Gastrocnemius medialis (tissue), 4 donors: ENCODE measurements around the gene PLN. TPM values are rescaled to one million over a fixed set of nuclear protein-coding genes. Genes with fewer than 3 reads are reported as not detected.

ENCODE experiments used
- ATAC-seq, 2 donors: fragments of 150-250 bp; one replicate each; pipeline ENCODE4 v1.9.1; 2016
- DNase-seq, 2 donors: peaks; one replicate each; pipeline ENCODE4 v3.0.0-alpha.2; 2019
- H3K27ac ChIP-seq, 4 donors: fragments of 200-600 bp; sonication (generic); 1 replicate in 1 of 4; 2 replicates in 3 of 4; pipeline ENCODE4 v1.5.1; 2016 to 2018; ENCODE audit warnings: mild to moderate bottlenecking in 2 of 4, moderate library complexity in 1 of 4
- H3K27me3 ChIP-seq, 3 donors: fragments of 200-600 bp; sonication (generic) in 2 of 3; 1 replicate in 1 of 3; 2 replicates in 2 of 3; pipeline versions ENCODE4 v1.5.1 to v1.6.0; 2016 to 2019; ENCODE audit warnings: mild to moderate bottlenecking in 1 of 3, moderate library complexity in 1 of 3
- H3K36me3 ChIP-seq, 2 donors: fragments of 200-600 bp; sonication (generic) in 1 of 2; one replicate each; pipeline ENCODE4 v1.5.1; 2017 to 2018
- H3K4me1 ChIP-seq, 2 donors: fragments of 200-600 bp; sonication (generic) in 1 of 2; one replicate each; pipeline ENCODE4 v1.5.1; 2016 to 2017; ENCODE audit warnings: mild to moderate bottlenecking in 2 of 2
- H3K4me3 ChIP-seq, 4 donors: fragments of 200-600 bp; sonication (generic) in 3 of 4; 1 replicate in 1 of 4; 2 replicates in 3 of 4; pipeline ENCODE4 v1.5.1; 2016 to 2019; ENCODE audit warnings: mild to moderate bottlenecking in 2 of 4
- H3K9me3 ChIP-seq, 3 donors: fragments of 200-600 bp; sonication (generic) in 2 of 3; 1 replicate in 1 of 3; 2 replicates in 2 of 3; pipeline ENCODE4 v1.5.1; 2016 to 2019
- POLR2A ChIP-seq, 2 donors: fragments of 450-650 bp; IDR thresholded peaks; one replicate each; pipeline ENCODE4 v1.6.1; 2017; ENCODE audit warnings: antibody characterized with exemption in 2 of 2, mild to moderate bottlenecking in 2 of 2, moderate library complexity in 2 of 2
- in situ Hi-C, 4 donors: fragments of 200-750 bp; cut with MboI; loops; one replicate each; pipeline versions ENCODE4 v1.15.0 to v1.8.0; 2017; ENCODE audit warnings: low sequenced_read_pairs in 4 of 4
- intact Hi-C: fragments of 100-400 bp; cut with DNase I; formaldehyde crosslinking; loops from one replicate; pipeline ENCODE4 v1.15.1; 2023; ENCODE audit warnings: low total_unique reads
- total RNA-seq, 4 donors: library from RNA; depleted of rRNA; stranded (reverse); fragments of >200 nt; gene quantifications; one replicate each; pipeline versions ENCODE4 v1.1.0 to v1.2.3, GENCODE V29; 2016
- TF ChIP-seq, protein P1 (sequence below), 5 experiments: fragments of 450-650 bp in 3 of 5; fragments of 200-600 bp in 2 of 5; sonication (generic) in 2 of 5; IDR thresholded peaks in 4 of 5; conservative IDR thresholded peaks in 1 of 5; 1 replicate in 4 of 5; 2 replicates in 1 of 5; pipeline ENCODE4 v1.5.1; 2016 to 2019; ENCODE audit warnings: antibody characterized with exemption in 5 of 5, mild to moderate bottlenecking in 3 of 5, moderate library complexity in 3 of 5

The PLN gene
- total RNA-seq, 4 donors from 2014 or later = 49.6 to 278 (median 202) TPM

DNA sequence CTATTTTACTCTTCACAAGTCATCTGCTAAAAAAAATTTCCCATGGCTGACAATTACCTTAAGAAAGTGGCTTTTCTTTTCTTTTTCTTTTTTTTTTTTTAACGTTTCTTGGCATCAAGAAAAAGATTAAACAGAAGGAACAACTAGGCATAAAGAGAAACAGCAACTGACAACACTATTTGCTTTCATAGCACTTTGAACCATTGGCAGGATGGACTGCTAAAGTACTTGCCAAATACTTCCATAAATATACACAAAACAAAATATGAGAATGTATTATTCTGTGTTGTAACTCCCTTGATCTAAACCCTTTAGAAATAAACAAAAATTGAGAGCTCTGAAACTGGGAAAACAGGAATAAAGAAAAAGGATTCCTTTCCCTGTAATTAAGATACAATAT lies 20.0 kb upstream of the PLN start:
- H3K27ac ChIP-seq = peak overlapping the region; percentile 60 to 72 (median 65)
- H3K36me3 ChIP-seq = no peaks in the 10 kb centered on the region
- no peaks in the 10 kb centered on the region for H3K9me3 ChIP-seq
- no peak for DNase-seq
- no peak for TF ChIP-seq POLR2A (IDR thresholded peaks at IDR 0.05)
- TF ChIP-seq, protein P1, sequence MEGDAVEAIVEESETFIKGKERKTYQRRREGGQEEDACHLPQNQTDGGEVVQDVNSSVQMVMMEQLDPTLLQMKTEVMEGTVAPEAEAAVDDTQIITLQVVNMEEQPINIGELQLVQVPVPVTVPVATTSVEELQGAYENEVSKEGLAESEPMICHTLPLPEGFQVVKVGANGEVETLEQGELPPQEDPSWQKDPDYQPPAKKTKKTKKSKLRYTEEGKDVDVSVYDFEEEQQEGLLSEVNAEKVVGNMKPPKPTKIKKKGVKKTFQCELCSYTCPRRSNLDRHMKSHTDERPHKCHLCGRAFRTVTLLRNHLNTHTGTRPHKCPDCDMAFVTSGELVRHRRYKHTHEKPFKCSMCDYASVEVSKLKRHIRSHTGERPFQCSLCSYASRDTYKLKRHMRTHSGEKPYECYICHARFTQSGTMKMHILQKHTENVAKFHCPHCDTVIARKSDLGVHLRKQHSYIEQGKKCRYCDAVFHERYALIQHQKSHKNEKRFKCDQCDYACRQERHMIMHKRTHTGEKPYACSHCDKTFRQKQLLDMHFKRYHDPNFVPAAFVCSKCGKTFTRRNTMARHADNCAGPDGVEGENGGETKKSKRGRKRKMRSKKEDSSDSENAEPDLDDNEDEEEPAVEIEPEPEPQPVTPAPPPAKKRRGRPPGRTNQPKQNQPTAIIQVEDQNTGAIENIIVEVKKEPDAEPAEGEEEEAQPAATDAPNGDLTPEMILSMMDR (IDR thresholded peaks at IDR 0.05 in 4 of 5, conservative IDR thresholded peaks at IDR 0.05 in 1 of 5) = no peak
- no peak overlapping the region for H3K4me3 ChIP-seq
- in situ Hi-C loops = loop anchor here in 1 of 4 donors (25.0 kb wide), 1 partner anchor 241 kb away; no protein-coding TSS in a partner anchor
- intact Hi-C loops = no loop called here
- peaks cover 47 to 51% of the 10 kb centered on the region in 2 donors for H3K4me1 ChIP-seq
- H3K27me3 ChIP-seq = no peaks in the 10 kb centered on the region
- ATAC-seq = no peak

DNA sequence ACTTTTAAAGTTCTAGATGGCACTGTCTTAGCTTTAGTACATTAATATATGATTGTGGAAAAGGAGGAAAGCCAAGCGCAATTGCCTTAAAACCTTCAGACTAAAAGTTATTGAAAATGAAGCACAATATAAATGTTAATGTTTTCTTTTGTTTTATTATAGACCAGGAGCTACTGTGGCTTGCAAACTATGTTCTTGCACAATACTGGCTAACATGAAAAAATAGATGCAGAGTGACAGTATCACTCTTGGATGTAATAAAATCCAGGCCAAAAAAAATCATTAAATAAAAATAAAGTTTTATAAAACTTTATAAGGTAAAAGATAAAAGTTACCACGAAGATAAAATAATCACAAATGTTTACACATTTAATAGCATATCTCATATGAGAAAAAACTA lies 18.3 kb upstream of the PLN start:
- in situ Hi-C loops (loop anchor here in 1 of 4 donors (25.0 kb wide), 1 partner anchor 242 kb away; no protein-coding TSS in a partner anchor), intact Hi-C loops (no loop called here)
- TF ChIP-seq, protein P1 (IDR thresholded peaks at IDR 0.05 in 4 of 5, conservative IDR thresholded peaks at IDR 0.05 in 1 of 5) = no peak
- no peak for TF ChIP-seq POLR2A (IDR thresholded peaks at IDR 0.05)
- no peaks in the 10 kb centered on the region for H3K36me3 ChIP-seq
- DNase-seq = no peak
- no peak overlapping the region for H3K4me3 ChIP-seq
- no peaks in the 10 kb centered on the region for H3K9me3 ChIP-seq
- H3K4me1 ChIP-seq = peaks cover 45 to 51% of the 10 kb centered on the region in 2 donors
- peak overlapping the region; percentile 6 to 72 (median 38) for H3K27ac ChIP-seq
- H3K27me3 ChIP-seq = no peaks in the 10 kb centered on the region
- peak in 1 of 2 donors; percentile 51 for ATAC-seq

DNA sequence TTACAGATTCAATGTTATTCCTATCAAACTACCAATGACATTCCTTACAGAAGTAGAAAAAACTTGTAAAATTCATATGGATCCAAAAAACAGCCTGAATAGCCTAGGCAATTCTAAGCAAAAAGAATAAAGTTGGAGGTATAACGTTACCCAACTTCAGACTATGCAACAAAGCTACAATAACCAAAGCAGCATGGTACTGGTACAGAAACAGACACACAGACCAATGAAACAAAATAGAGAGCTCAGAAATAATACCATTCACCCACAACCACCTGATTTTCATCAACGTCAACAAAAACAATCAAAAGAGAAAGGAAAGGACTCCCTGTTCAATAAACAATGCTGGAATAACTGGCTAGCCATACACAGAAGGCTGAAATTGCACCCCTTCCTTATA lies 17.2 kb upstream of the PLN start:
- Histone ChIP-seq H3K27me3 (no peaks in the 10 kb centered on the region), H3K4me3 (no peak overlapping the region), H3K36me3 (no peaks in the 10 kb centered on the region), H3K9me3 (no peaks in the 10 kb centered on the region), H3K27ac (peak overlapping the region in 1 of 4 donors; percentile 2), H3K4me1 (peaks cover 37 to 40% of the 10 kb centered on the region in 2 donors)
- ATAC-seq = no peak
- in situ Hi-C loops (loop anchor here in 1 of 4 donors (25.0 kb wide), 1 partner anchor 244 kb away; no protein-coding TSS in a partner anchor), intact Hi-C loops (no loop called here)
- no peak for DNase-seq
- TF ChIP-seq, protein P1 (IDR thresholded peaks at IDR 0.05 in 4 of 5, conservative IDR thresholded peaks at IDR 0.05 in 1 of 5) = no peak
- TF ChIP-seq POLR2A (IDR thresholded peaks at IDR 0.05) = no peak

DNA sequence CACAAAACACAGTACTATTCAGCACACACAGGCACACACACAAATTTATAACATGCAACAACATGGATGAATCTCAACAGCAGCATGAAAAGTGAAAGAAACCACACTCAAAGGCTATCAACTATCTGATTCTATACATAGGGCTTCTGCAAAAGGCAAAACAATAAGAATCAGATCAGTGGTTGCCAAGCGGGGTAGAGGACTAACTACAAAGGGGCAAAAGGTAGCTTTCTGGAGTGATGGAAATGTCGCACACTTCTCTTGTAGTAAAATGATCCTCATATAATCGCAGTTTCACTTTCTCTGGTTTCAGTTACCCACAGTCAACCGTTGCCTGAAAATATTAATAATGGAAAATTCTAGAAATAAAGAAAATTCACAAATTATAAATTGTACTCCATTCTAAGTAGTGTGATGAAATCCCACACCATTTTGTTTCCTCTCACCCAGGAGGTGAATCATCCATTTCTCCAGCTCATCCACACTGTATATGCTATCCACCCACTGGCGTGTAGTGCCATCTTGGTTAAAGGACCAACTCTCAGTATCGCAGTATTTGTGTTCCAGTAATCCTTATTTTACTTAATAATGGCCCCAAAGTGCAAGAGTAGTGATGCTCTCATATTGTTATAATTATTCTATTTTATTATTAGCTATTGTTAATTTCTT lies 12.8 kb upstream of the PLN start:
- in situ Hi-C loops = loop anchor here in 1 of 4 donors (25.0 kb wide), 1 partner anchor 248 kb away; no protein-coding TSS in a partner anchor
- no peak for DNase-seq
- Histone ChIP-seq H3K9me3 (no peaks in the 10 kb centered on the region), H3K4me3 (no peak overlapping the region), H3K36me3 (no peaks in the 10 kb centered on the region), H3K4me1 (peaks cover 25 to 29% of the 10 kb centered on the region in 2 donors), H3K27ac (peak overlapping the region in 1 of 4 donors; percentile 47), H3K27me3 (no peaks in the 10 kb centered on the region)
- TF ChIP-seq POLR2A (IDR thresholded peaks at IDR 0.05) = no peak
- TF ChIP-seq, protein P1 (IDR thresholded peaks at IDR 0.05 in 4 of 5, conservative IDR thresholded peaks at IDR 0.05 in 1 of 5) = no peak
- peak in 1 of 2 donors; percentile 40 for ATAC-seq
- intact Hi-C loops = no loop called here
